ENCODE data around the gene ZBTB26.

The ZBTB26 gene

DNA sequence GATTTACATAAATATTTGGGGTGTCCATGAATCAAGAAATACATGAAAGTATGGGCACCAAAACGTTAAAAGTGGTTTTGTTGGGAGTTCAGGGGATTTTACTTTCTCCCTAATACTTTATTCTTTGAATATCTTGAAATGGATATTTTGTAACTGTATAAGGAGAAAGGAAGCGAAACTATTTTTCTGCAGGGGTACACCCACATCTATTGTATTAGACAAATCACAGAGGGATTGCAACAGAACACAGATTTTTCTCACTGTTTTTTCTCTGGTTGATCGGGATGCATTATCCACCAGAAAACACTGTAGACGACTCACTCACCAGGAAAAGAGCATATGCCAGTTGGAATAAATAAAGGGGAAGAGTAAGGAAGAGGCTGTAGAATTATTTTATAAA is 8.3 kb upstream of the ZBTB26 start:
- Histone ChIP-seq H3K79me2 (ENCODE audit: insufficient read depth, low read length) (peaks cover 34% of the 10 kb centered on the region), H3K9me2 (ENCODE audit: low read depth, low read length) (no peaks in the 10 kb centered on the region), H3K9ac (ENCODE audit: low read length) (no peak overlapping the region), H3K27me3 (ENCODE audit: insufficient read depth, low read length) (no peaks in the 10 kb centered on the region), H2AFZ (ENCODE audit: low read length) (no peak overlapping the region), H3K4me1 (ENCODE audit: insufficient read depth, low read length, severe bottlenecking) (peaks cover 24% of the 10 kb centered on the region), H4K20me1 (ENCODE audit: insufficient read depth, low read length) (no peaks in the 10 kb centered on the region), H3F3A (ENCODE audit: insufficient read depth, low read length) (no peaks in the 10 kb centered on the region; the same call in 1 of the 2 replicates), H3K4me2 (ENCODE audit: low read length) (no peak overlapping the region; the same call in 1 of the 2 replicates), H3K36me3 (ENCODE audit: insufficient read depth, low read length) (peaks cover 25% of the 10 kb centered on the region), H3K27ac (ENCODE audit: low read depth, low read length, poor library complexity, severe bottlenecking) (no peak overlapping the region), H3K9me3 (ENCODE audit: low read length) (no peaks in the 10 kb centered on the region), H3K4me3 (ENCODE audit: low read depth, low read length, poor library complexity, severe bottlenecking) (no peak overlapping the region)
- TF ChIP-seq CTCF (IDR thresholded peaks at IDR 0.05; ENCODE audit: low read length) (no peak), EZH2 (IDR thresholded peaks at IDR 0.05; ENCODE audit: borderline replicate concordance, low read length) (no peak)

DNA sequence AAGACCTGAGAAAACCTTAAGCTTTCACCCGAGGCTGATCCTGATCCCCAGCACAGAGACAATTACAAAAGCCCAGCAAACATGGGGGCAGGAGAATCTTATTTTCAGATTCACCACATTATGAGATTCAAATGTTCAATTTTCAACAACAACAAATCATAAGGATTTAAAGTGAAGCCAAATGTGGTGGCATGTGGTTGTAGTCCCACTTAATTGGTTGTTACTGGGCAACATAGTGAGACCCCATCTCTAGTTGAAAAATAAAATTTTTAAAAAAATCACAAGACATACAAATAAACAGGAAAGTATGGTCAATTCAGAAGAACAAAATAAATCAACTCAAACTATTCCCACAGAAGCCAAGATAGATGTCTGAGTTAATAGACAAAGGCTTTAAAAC is 5.6 kb upstream of the ZBTB26 start:
- no peak overlapping the region for H3K27ac ChIP-seq (ENCODE audit: low read depth, low read length, poor library complexity, severe bottlenecking)
- H3K36me3 ChIP-seq (ENCODE audit: insufficient read depth, low read length), result peaks cover 22% of the 10 kb centered on the region
- H4K20me1 ChIP-seq (ENCODE audit: insufficient read depth, low read length), result no peaks in the 10 kb centered on the region

DNA sequence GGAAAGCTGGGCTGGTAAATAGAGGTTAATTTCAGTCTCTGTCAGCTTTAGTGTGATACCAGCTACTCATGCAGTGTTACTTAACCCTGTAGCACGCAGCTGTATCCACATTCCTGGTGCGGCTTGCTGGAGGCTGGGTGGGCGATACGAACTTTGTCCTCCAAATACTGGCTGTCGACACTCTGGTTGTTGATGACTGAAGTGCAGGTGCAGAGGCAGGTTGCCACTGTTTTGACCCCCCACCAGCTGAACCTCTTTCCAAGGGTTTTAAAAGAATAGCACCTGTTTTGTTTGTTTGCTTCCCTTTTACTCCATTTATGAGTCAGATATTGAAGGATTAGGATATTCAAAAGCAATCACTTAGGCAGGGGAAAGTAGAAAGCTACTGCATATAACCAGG is 5.2 kb upstream of the ZBTB26 start:
- Histone ChIP-seq H3K9ac (ENCODE audit: low read length) (no peak overlapping the region), H3K4me1 (ENCODE audit: insufficient read depth, low read length, severe bottlenecking) (peaks cover 19% of the 10 kb centered on the region), H3K79me2 (ENCODE audit: insufficient read depth, low read length) (peaks cover 20% of the 10 kb centered on the region), H3K27me3 (ENCODE audit: insufficient read depth, low read length) (no peaks in the 10 kb centered on the region), H3K36me3 (ENCODE audit: insufficient read depth, low read length) (peaks cover 22% of the 10 kb centered on the region), H2AFZ (ENCODE audit: low read length) (no peak overlapping the region), H4K20me1 (ENCODE audit: insufficient read depth, low read length) (no peaks in the 10 kb centered on the region), H3F3A (ENCODE audit: insufficient read depth, low read length) (no peaks in the 10 kb centered on the region; the same call in 1 of the 2 replicates), H3K4me3 (ENCODE audit: low read depth, low read length, poor library complexity, severe bottlenecking) (no peak overlapping the region), H3K27ac (ENCODE audit: low read depth, low read length, poor library complexity, severe bottlenecking) (no peak overlapping the region), H3K4me2 (ENCODE audit: low read length) (no peak overlapping the region), H3K9me3 (ENCODE audit: low read length) (no peaks in the 10 kb centered on the region), H3K9me2 (ENCODE audit: low read depth, low read length) (no peaks in the 10 kb centered on the region)
- TF ChIP-seq EZH2 (IDR thresholded peaks at IDR 0.05; ENCODE audit: borderline replicate concordance, low read length) (no peak), CTCF (IDR thresholded peaks at IDR 0.05; ENCODE audit: low read length) (no peak)

More for the DNA sequence above, 5.6 kb upstream of the ZBTB26 start:
- H2AFZ ChIP-seq (ENCODE audit: low read length), result no peak overlapping the region
- H3K4me1 ChIP-seq (ENCODE audit: insufficient read depth, low read length, severe bottlenecking), result peaks cover 22% of the 10 kb centered on the region
- H3K9ac ChIP-seq (ENCODE audit: low read length), result no peak overlapping the region
- H3K9me2 ChIP-seq (ENCODE audit: low read depth, low read length), result no peaks in the 10 kb centered on the region
- H3K9me3 ChIP-seq (ENCODE audit: low read length), result no peaks in the 10 kb centered on the region
- no peak overlapping the region for H3K4me3 ChIP-seq (ENCODE audit: low read depth, low read length, poor library complexity, severe bottlenecking)
- no peaks in the 10 kb centered on the region; the same call in 1 of the 2 replicates for H3F3A ChIP-seq (ENCODE audit: insufficient read depth, low read length)
- peaks cover 24% of the 10 kb centered on the region for H3K79me2 ChIP-seq (ENCODE audit: insufficient read depth, low read length)
- H3K27me3 ChIP-seq (ENCODE audit: insufficient read depth, low read length), result no peaks in the 10 kb centered on the region
- no peak overlapping the region for H3K4me2 ChIP-seq (ENCODE audit: low read length)
- no peak for TF ChIP-seq CTCF (IDR thresholded peaks at IDR 0.05; ENCODE audit: low read length)
- TF ChIP-seq EZH2 (IDR thresholded peaks at IDR 0.05; ENCODE audit: borderline replicate concordance, low read length), result no peak
